Activated CD8-positive, alpha-beta memory T cell treated with anti-CD3 and anti-CD28 coated beads, Interleukin-2, amount 10 ng/mL, durations not matched to agents 7 days and 5 days (primary cell): Measurements from ENCODE around the gene CD74. TPM values are rescaled to one million over a fixed set of nuclear protein-coding genes. Genes with fewer than 3 reads are reported as not detected.
A peak's percentile ranks its signal among the peaks of the same experiment; 100 is the strongest.

Experiments
- ATAC-seq: fragments of 150-1000 bp; cut with Tn5 transposase; one replicate; pipeline ENCODE4 v1.10.0; 2021; ENCODE audit warnings: moderate library complexity
- CTCF ChIA-PET: fragments of 350-600 bp; sonication (Branson Sonifier 250); formaldehyde crosslinking; loops from one replicate; lab custom pipeline; 2021; ENCODE audit warnings: antibody characterized with exemption; lab: Charles Lee
- DNase-seq: peaks from one replicate; pipeline ENCODE4 v3.0.0-alpha.2; 2020
- H3K27ac Mint-ChIP-seq: one replicate; pipeline ENCODE4 v1.8.0; 2021; ENCODE audit warnings: mild to moderate bottlenecking, mixed read lengths
- H3K27me3 Mint-ChIP-seq: one replicate; pipeline ENCODE4 v1.8.0; 2021; ENCODE audit warnings: mixed read lengths
- H3K36me3 Mint-ChIP-seq: one replicate; pipeline ENCODE4 v1.8.0; 2021; ENCODE audit warnings: mild to moderate bottlenecking, mixed read lengths
- H3K4me1 Mint-ChIP-seq: one replicate; pipeline ENCODE4 v1.8.0; 2021; ENCODE audit warnings: mixed read lengths
- H3K4me3 Mint-ChIP-seq: one replicate; pipeline ENCODE4 v1.8.0; 2021; ENCODE audit warnings: mild to moderate bottlenecking, moderate library complexity, mixed read lengths
- H3K9me3 Mint-ChIP-seq: one replicate; pipeline ENCODE4 v1.8.0; 2022; ENCODE audit warnings: low read depth, mixed read lengths
- total RNA-seq, 2 experiments: library from RNA; stranded (reverse); gene quantifications; one replicate each; pipeline ENCODE4 v1.2.3, GENCODE V29; 2021

CD74 gene
- total RNA-seq, 2 experiments from 2014 or later: 1,513 to 1,561 TPM

DNA sequence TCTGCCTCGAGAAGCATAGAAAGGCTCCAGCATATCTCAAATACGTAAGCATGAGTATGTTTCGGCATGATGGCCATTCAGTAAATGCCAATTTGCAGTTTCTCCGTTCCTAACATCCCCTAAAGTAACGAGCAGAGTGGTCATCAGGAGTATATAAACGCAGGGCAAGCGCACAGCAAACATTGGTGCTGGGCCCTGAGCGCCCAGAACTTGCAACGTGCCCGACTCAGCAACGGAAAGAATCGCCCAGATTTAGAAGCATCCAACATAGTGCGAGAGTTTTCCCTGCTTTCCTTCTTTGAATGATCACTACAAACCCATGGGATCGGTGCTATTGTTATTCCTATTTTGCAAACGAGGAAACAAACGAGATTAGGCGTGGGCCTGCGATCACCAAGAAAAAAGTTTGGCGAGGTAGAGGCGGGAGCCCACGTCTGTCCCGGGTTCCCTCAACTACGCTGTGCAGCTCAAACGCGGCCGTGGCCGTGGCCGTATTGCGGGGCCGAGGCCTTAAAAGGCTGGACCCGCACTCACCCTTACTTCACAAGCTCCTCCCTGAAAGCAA is 36.3 kb upstream of the CD74 start:
- ATAC-seq (peak; percentile 54), DNase-seq (no peak)
- peaks cover 34% of the 10 kb centered on the region for H3K4me1 Mint-ChIP-seq
- H3K4me3 Mint-ChIP-seq: peak overlapping the region; percentile 96
- H3K27ac Mint-ChIP-seq: peak overlapping the region; percentile 99
- CTCF ChIA-PET: interaction anchor here (0.7 to 3.6 kb wide), 11 partner anchors 9 to 615 kb away, joined by 3 to 21 read pairs (median 4); partner anchors contain the start of genes RBM22 and TCOF1
- H3K36me3 Mint-ChIP-seq: peaks cover 44% of the 10 kb centered on the region
- H3K9me3 Mint-ChIP-seq: no peaks in the 10 kb centered on the region
- H3K27me3 Mint-ChIP-seq: no peaks in the 10 kb centered on the region

DNA sequence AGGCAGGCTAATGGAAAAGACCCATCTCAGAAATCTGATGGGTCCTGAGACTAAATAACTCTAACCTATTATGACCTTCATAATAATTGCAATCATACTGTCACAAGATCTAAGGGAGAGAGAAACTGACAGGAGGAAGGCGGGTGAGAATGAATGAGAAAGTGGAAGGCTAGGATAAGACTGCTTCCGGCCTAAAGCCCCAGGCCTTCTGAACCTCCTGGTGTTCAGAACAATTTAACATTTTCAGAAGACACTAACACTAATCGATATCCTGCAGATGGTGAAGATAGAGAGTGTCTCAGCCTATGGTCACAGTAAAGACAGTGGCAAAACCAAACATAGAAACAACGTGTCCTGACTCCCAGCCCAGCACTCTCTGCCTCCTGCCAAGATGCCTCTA is 35.6 kb upstream of the CD74 start:
- Mint-ChIP-seq H3K36me3 (peaks cover 50% of the 10 kb centered on the region), H3K9me3 (no peaks in the 10 kb centered on the region), H3K4me3 (peak overlapping the region; percentile 96), H3K4me1 (peaks cover 34% of the 10 kb centered on the region), H3K27me3 (no peaks in the 10 kb centered on the region), H3K27ac (peak overlapping the region; percentile 99)
- no peak for ATAC-seq
- CTCF ChIA-PET: no interaction called here
- DNase-seq: no peak

DNA sequence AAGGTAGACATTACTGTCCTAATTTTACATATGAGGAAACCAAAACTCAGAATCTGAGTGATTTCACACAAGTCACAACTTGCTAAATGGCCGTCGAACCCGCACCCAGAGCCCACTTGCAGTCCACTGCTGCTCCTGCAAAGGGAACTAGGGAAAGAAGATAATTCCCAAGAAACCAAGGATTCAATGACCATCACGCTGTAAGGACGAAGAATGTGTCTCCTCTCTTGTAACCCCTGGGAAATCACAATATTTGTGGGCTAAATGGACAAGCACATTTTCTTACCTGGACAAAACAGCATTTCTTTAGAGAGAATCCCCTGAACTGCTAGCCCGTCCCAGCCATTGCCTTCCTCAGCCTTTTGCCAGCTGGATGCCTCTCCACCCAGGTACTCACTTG is 34.5 kb upstream of the CD74 start:
- DNase-seq (no peak), ATAC-seq (no peak)
- CTCF ChIA-PET: interaction anchor here (1.9 kb wide), 1 partner anchor 12 kb away, joined by 7 read pairs; no protein-coding TSS in a partner anchor
- H3K27ac Mint-ChIP-seq: peak overlapping the region; percentile 67
- no peaks in the 10 kb centered on the region for H3K27me3 Mint-ChIP-seq
- H3K4me3 Mint-ChIP-seq: no peak overlapping the region
- peaks cover 52% of the 10 kb centered on the region for H3K36me3 Mint-ChIP-seq
- peaks cover 34% of the 10 kb centered on the region for H3K4me1 Mint-ChIP-seq
- no peaks in the 10 kb centered on the region for H3K9me3 Mint-ChIP-seq

DNA sequence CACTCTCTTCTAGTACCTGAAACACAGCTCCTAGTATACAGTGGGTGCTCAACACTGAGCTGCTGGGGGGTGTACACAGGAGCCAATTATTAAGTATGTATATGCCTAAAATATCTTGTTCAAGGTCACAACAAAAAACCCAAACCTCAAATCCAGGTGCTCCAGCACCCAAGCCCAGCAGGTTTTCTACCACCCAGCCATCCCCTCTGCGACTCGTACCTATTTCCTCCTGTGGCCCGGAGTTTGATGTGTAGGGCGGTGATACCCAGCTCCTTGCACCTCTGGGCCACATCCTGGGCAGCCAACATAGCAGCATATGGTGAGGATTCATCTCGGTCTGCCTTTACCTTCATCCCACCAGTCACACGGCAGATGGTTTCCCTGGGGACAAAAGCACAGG is 33.9 kb upstream of the CD74 start:
- Mint-ChIP-seq H3K9me3 (no peaks in the 10 kb centered on the region), H3K27me3 (no peaks in the 10 kb centered on the region), H3K36me3 (peaks cover 52% of the 10 kb centered on the region), H3K4me1 (peaks cover 34% of the 10 kb centered on the region), H3K4me3 (no peak overlapping the region), H3K27ac (peak overlapping the region; percentile 18)
- ATAC-seq (no peak), DNase-seq (no peak)
- CTCF ChIA-PET: interaction anchor here (0.9 to 1.9 kb wide), 2 partner anchors 11 kb away, joined by 3 to 7 read pairs; no protein-coding TSS in a partner anchor

DNA sequence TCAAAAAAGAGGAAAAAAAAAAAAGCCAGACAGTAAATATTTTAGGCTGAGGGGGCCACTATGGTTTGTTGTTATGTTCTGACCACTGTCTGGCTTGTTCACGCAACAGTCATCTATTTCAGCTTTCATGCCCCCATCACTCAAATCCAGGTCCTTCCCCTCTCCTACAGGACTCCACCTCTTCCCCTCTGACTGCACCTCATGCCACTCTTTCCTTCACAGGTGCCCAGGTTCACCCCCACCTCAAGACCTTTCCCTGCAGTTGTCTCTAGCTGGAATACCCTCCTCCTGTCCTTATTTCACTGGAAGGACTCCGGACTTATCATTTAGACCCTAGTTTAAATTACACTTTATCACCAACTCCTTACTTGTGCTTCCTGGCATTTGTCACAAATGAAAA is 33.4 kb upstream of the CD74 start:
- H3K36me3 Mint-ChIP-seq: peaks cover 52% of the 10 kb centered on the region
- no peaks in the 10 kb centered on the region for H3K27me3 Mint-ChIP-seq
- DNase-seq: no peak
- peak overlapping the region; percentile 18 for H3K27ac Mint-ChIP-seq
- no peak overlapping the region for H3K4me3 Mint-ChIP-seq
- H3K4me1 Mint-ChIP-seq: peaks cover 34% of the 10 kb centered on the region
- CTCF ChIA-PET: interaction anchor here (0.9 to 1.9 kb wide), 2 partner anchors 10 to 11 kb away, joined by 3 to 7 read pairs; no protein-coding TSS in a partner anchor
- ATAC-seq: no peak
- H3K9me3 Mint-ChIP-seq: no peaks in the 10 kb centered on the region

DNA sequence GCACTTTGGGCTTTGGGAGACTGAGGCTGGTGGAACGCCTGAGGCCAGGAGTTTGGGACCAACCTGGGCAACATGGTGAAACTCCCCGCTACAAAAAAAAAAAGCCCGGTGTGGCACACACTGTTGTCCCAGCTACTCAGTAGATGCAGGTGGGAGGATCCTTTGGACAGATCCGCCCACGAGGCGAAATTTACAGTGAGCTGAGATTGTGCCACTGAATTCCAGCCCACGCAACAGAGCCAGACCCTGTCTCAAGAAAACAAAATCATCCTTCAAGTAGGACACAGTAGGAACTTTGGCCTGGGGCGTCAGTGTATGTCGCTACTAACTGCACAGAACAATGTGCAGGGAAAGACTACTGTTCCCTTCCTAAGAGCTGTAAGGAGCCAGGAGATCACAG is 32.1 kb upstream of the CD74 start:
- Mint-ChIP-seq H3K36me3 (peaks cover 52% of the 10 kb centered on the region), H3K9me3 (no peaks in the 10 kb centered on the region), H3K4me1 (peaks cover 32% of the 10 kb centered on the region), H3K27me3 (no peaks in the 10 kb centered on the region), H3K27ac (no peak overlapping the region), H3K4me3 (no peak overlapping the region)
- DNase-seq: no peak
- CTCF ChIA-PET: no interaction called here
- no peak for ATAC-seq

DNA sequence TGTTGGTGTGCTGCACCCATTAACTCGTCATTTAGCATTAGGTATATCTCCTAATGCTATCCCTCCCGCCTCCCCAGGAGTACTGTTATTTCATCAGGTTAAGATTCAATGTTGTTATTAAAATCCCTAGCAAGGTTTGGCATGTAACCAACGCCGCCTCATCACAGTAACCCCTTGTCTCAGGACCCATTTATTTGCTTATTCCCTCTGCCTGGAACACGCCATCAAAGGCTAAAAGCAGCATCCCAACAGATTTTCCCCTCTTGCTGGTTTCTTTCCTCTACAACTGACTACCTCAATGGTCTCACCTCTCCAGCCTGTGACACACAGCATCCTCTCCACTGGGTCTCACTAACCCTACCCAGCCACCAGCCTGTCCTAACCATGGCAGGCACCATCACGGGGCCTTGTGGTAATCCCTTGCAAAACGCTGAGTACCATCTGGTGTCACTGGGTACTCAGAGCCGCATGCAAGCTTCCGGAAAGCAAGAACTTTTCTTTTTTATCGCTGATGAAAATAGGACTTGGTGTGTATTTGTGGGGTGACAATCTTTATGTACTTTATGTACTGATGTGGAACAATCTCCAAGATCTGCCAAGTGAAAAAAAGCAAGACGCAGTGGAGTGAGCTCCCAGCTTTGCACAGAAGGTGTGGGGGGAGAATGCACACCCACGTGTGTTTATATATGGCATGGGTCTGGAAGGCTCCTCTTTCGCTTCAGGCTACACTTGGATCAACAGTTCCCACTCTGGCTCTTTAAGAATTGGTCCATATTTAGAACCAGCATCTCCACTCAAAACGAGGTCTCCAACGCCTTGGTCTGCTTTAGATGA is 30.7 kb upstream of the CD74 start:
- ATAC-seq: no peak
- Mint-ChIP-seq H3K27ac (peak overlapping the region; percentile 7), H3K4me1 (peaks cover 29% of the 10 kb centered on the region), H3K9me3 (no peaks in the 10 kb centered on the region), H3K36me3 (peaks cover 44% of the 10 kb centered on the region), H3K4me3 (no peak overlapping the region), H3K27me3 (no peaks in the 10 kb centered on the region)
- DNase-seq: no peak
- CTCF ChIA-PET: no interaction called here

DNA sequence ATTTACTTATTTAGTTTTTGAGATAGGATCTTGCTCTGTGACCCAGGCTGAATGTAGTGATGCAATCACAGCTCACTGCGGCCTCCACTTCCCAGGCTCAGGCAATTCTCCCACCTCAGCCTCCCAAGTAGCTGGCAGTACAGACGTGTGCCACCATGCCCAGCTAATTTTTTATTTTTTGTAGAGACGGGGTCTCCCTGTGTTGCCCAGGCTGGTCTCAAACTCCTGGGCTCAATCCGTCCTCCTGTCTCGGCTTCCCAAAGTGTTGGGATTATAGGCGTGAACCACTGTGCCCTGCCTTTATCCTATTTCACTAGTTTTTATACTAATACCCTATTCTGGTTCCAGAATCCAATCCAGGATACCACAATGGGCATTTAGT is 30.0 kb upstream of the CD74 start:
- Mint-ChIP-seq H3K4me1 (peaks cover 21% of the 10 kb centered on the region), H3K9me3 (no peaks in the 10 kb centered on the region), H3K4me3 (no peak overlapping the region), H3K36me3 (peaks cover 36% of the 10 kb centered on the region), H3K27ac (no peak overlapping the region), H3K27me3 (no peaks in the 10 kb centered on the region)
- ATAC-seq: no peak
- DNase-seq: no peak
- CTCF ChIA-PET: interaction anchor here (3.3 kb wide), 1 partner anchor 44 kb away, joined by 16 read pairs; no protein-coding TSS in a partner anchor

DNA sequence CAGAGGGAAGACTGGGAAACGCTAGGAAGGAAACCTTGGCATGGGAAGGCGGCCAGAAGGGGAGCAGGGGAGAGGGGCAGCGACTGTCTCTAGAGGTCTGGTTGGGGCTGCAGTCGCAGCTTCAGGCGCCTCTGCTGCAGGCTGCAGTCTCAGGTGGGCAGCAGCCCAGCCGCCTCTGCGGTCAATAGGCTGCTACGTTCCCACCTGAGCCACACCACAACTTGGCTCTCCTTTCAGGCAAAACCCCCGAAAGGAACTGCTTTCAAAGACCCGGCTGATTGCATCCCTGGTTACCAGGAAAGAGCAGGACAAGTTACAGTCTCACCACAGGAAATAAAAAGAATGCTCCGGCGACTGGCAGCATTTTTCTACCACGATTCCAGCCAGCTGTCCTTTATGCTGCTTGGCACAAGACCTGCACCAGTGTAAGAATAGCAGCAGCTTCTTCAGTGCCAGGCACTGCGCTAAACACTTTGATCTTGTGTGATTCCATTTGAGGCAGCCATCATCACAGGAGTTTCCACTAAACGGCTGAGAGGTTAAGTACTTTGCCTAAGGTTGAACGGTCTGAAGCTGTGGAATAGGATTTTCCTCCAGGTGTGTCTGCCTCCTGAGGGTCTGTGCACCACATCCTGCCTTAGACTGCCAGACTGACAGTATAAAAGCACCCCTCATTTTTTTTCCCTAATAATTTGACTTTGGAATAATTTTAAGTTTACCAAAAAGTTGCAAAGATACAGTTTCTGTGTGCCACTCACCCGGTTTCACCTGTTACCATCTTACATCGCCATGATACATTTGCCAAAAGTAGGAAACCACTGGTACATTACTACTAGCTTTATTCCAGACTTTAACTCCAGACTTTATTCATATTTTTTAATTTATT is 29.3 kb upstream of the CD74 start:
- H3K9me3 Mint-ChIP-seq: no peaks in the 10 kb centered on the region
- ATAC-seq (no peak), DNase-seq (no peak)
- H3K4me1 Mint-ChIP-seq: peaks cover 16% of the 10 kb centered on the region
- H3K36me3 Mint-ChIP-seq: peaks cover 30% of the 10 kb centered on the region
- peak overlapping the region; percentile 42 for H3K27ac Mint-ChIP-seq
- CTCF ChIA-PET: interaction anchor here (1.4 to 3.3 kb wide), 3 partner anchors 8 to 43 kb away, joined by 4 to 16 read pairs (median 8); partner anchors contain the start of gene RPS14
- H3K4me3 Mint-ChIP-seq: no peak overlapping the region
- no peaks in the 10 kb centered on the region for H3K27me3 Mint-ChIP-seq

DNA sequence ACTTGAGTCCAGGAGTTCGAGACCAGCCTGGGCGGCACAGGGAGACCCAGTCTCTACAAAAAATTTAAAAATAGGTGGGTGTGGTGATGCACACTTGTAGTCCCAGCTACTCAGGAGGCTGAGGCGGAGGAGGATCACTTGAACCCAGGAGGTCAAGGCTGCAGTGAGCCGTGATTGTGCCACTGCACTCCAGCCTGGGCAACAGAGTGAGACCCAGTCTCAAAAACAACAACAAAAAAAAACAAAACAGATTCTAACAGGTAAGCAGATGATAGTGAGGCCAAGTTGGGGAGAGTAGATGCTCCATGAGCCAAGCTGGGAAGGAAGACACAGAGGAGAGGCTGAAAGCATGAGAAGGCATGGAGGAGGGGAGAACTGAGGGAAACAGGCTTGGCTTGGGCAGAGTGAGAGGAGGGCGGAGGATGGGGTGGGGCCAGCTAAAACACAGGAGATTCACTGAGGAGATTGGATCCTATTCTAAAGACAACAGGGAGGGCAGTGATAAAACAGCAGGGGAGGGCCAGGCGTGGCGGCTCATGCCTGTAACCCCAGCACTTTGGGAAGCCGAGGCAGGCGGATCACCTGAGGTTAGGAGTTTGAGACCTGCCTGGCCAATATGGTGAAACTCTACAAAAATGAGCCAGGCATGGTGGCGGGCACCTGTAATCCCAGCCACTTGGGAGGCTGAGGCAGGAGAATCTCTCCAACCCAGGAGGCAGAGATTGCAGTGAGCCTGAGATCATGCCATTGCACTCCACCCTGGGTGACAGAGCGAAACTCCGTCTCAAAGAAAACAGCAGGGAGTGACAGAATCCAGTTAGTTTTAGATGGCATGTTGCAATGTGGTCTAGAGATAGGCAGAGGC is 28.5 kb upstream of the CD74 start:
- DNase-seq (no peak), ATAC-seq (no peak)
- H3K27ac Mint-ChIP-seq: no peak overlapping the region
- H3K36me3 Mint-ChIP-seq: peaks cover 21% of the 10 kb centered on the region
- no peak overlapping the region for H3K4me3 Mint-ChIP-seq
- CTCF ChIA-PET: interaction anchor here (1.4 to 3.3 kb wide), 3 partner anchors 9 to 42 kb away, joined by 4 to 16 read pairs (median 8); partner anchors contain the start of gene RPS14
- peaks cover 14% of the 10 kb centered on the region for H3K4me1 Mint-ChIP-seq
- no peaks in the 10 kb centered on the region for H3K27me3 Mint-ChIP-seq
- H3K9me3 Mint-ChIP-seq: no peaks in the 10 kb centered on the region

DNA sequence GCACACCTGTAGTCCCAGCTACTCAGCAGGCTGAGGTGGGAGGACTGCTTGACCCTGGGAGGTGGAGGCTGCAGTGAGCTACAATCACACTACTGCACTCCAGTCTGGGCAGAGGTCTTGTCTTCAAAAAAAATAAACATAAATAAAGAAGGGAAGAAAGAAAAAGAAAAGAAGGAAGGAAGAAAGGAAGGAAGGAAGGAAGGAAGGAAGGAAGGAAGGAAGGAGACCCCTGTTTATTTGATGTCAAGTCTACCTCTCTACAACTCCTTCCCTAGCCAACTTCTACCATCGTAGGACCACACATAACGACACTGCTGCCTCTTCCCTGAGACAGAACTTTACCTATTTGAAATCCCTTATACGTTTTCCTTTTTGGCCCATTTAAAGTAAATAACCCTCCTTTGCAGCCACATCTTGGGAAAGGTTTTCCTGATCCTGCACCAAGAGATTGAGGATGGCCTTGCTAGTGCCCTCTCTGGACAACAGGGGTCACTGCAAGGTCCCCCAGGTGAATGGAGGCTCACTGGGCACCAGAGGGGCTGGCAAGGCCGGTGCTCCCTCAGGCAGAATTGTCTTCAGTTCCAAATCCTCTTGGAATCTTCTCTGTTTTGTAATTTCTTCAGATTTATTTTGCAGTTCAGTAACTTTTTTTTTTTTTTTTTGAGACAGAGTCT is 26.3 kb upstream of the CD74 start:
- ATAC-seq (no peak), DNase-seq (no peak)
- Mint-ChIP-seq H3K9me3 (no peaks in the 10 kb centered on the region), H3K36me3 (peaks cover 8% of the 10 kb centered on the region), H3K4me1 (peaks cover 13% of the 10 kb centered on the region), H3K27ac (no peak overlapping the region), H3K4me3 (no peak overlapping the region), H3K27me3 (no peaks in the 10 kb centered on the region)
- CTCF ChIA-PET: interaction anchor here (0.7 to 1.3 kb wide), 5 partner anchors 11 to 221 kb away, joined by 3 to 7 read pairs (median 3); partner anchors contain the start of gene RPS14
